ENCODE measurements around the gene LIMK1. TPM values are rescaled to one million over a fixed set of nuclear protein-coding genes. Genes with fewer than 3 reads are reported as not detected.

Gene LIMK1
- total and polyA plus RNA-seq, 7 donors: 12.0 to 95.8 (median 28.7) TPM

GRCh38 chr7:74084722-74085578, 1.3 kb downstream of the LIMK1 start:
- peak overlapping the region; percentile 85 for H3K4me3 ChIP-seq
- H3K36me3 ChIP-seq (ENCODE audit: insufficient read depth in 1 of 2, low read depth in 1 of 2): peaks cover 0 to 43% of the 10 kb centered on the region in 2 donors
- 49 to 77% (median 51%) methylated on average over 6 of the region's 6 CpGs for WGBS, 3 donors
- ATAC-seq (peak; percentile 21 to 81 (median 45)), DNase-seq (peak; percentile 36 to 52)
- peaks cover 26% of the 10 kb centered on the region for H3K4me1 ChIP-seq
- intact Hi-C loops (cut with DNase I): no loop called here
- no peak for TF ChIP-seq CTCF (IDR thresholded peaks at IDR 0.05)
- no peaks in the 10 kb centered on the region for H3K9me3 ChIP-seq
- H3K27me3 ChIP-seq (ENCODE audit: insufficient read depth in 3 of 3, low read length in 2 of 3): no peaks in the 10 kb centered on the region
- H3K27ac ChIP-seq: peak overlapping the region; percentile 94

- intact Hi-C loops (cut with DNase I): no loop called here
- Histone ChIP-seq H3K9me3 (no peaks in the 10 kb centered on the region), H3K4me3 (no peak overlapping the region), H3K27me3 (ENCODE audit: insufficient read depth in 3 of 3, low read length in 2 of 3) (no peaks in the 10 kb centered on the region), H3K27ac (no peak overlapping the region), H3K4me1 (peaks cover 33% of the 10 kb centered on the region), H3K36me3 (ENCODE audit: insufficient read depth in 1 of 2, low read depth in 1 of 2) (peaks cover 0 to 62% of the 10 kb centered on the region in 2 donors)
- no peak for ATAC-seq
- WGBS, 3 donors: 92 to 96% (median 94%) methylated on average over 10 of the region's 10 CpGs
- TF ChIP-seq CTCF (IDR thresholded peaks at IDR 0.05): no peak
- no peak for DNase-seq
Measured at GRCh38 chr7:74087791-74088453, 4.3 kb downstream of the LIMK1 start.

GRCh38 chr7:74092321-74092963, 8.8 kb downstream of the LIMK1 start:
- WGBS, 3 donors: 53 to 62% (median 58%) methylated on average over 13 of the region's 13 CpGs
- Histone ChIP-seq H3K4me1 (peaks cover 22% of the 10 kb centered on the region), H3K27me3 (ENCODE audit: insufficient read depth in 3 of 3, low read length in 2 of 3) (no peaks in the 10 kb centered on the region), H3K4me3 (no peak overlapping the region), H3K36me3 (ENCODE audit: insufficient read depth in 1 of 2, low read depth in 1 of 2) (peaks cover 0 to 58% of the 10 kb centered on the region in 2 donors), H3K9me3 (no peaks in the 10 kb centered on the region), H3K27ac (peak overlapping the region; percentile 62)
- intact Hi-C loops (cut with DNase I): no loop called here
- peak in 1 of 4 donors; percentile 36 for ATAC-seq
- peak; percentile 38 to 66 for DNase-seq
- TF ChIP-seq CTCF (IDR thresholded peaks at IDR 0.05): no peak

GRCh38 chr7:74092964-74093471, 9.4 kb downstream of the LIMK1 start:
- H3K4me1 ChIP-seq: peaks cover 22% of the 10 kb centered on the region
- intact Hi-C loops (cut with DNase I): no loop called here

More at GRCh38 chr7:74092964-74093471, 9.4 kb downstream of the LIMK1 start:
- H3K36me3 ChIP-seq (ENCODE audit: insufficient read depth in 1 of 2, low read depth in 1 of 2): peaks cover 0 to 58% of the 10 kb centered on the region in 2 donors
- H3K27me3 ChIP-seq (ENCODE audit: insufficient read depth in 3 of 3, low read length in 2 of 3): no peaks in the 10 kb centered on the region
- peak overlapping the region; percentile 62 for H3K27ac ChIP-seq
- TF ChIP-seq CTCF (IDR thresholded peaks at IDR 0.05): no peak
- H3K9me3 ChIP-seq: no peaks in the 10 kb centered on the region
- 51 to 69% (median 58%) methylated on average over 12 of the region's 12 CpGs for WGBS, 3 donors
- ATAC-seq (peak in 3 of 4 donors; percentile 12 to 64 (median 20)), DNase-seq (peak; percentile 70 to 78)
- H3K4me3 ChIP-seq: peak overlapping the region; percentile 18

Measured in psoas muscle (tissue), 8 donors.